GM10847 (cell line): ENCODE data around the gene IRAK1BP1.

Source experiments
- POLR2A ChIP-seq: IDR thresholded peaks from 2 replicates; pipeline ENCODE4 v1.6.1; 2011; ENCODE audit not compliant: insufficient read length; ENCODE audit errors: extremely low read depth

The IRAK1BP1 gene

DNA sequence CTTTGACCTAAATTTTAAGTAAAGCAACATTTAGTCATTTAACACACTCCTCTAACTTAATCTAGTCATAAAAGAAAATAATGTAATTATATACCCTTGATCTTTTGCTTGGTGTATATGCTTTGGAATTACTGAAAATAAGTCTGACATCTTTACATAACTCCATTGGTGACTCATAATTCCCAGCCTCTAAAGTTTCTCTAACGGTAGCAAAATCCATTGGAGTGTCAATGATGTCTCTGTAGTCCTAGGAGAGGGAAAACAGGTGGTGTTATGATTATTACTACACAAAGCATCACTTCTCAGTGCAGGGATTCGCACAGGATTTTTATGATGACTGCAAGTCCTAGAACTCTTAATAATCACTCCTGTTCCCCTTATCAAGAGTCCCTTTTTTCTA, 80.2 kb downstream of the IRAK1BP1 start:
- TF ChIP-seq POLR2A, result no peak

DNA sequence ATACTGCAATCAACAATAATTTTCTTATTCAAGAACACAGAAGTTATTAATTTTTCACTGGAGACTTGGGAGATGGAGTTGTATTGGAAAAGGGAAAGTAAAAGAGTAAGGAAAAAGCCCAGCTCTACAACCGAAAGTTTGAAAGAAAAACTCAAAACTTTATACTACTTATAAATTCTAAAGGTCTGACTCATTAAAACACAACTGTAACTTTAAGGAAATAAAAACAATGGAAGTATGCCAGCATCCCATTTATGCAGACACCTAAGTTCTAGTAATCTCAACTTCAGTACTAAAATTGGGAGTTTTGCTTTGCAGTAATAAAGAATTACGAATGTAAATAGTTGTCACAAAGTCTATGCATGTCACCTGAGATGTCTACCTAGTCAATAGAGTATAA, 80.6 kb downstream of the IRAK1BP1 start:
- no peak for TF ChIP-seq POLR2A

DNA sequence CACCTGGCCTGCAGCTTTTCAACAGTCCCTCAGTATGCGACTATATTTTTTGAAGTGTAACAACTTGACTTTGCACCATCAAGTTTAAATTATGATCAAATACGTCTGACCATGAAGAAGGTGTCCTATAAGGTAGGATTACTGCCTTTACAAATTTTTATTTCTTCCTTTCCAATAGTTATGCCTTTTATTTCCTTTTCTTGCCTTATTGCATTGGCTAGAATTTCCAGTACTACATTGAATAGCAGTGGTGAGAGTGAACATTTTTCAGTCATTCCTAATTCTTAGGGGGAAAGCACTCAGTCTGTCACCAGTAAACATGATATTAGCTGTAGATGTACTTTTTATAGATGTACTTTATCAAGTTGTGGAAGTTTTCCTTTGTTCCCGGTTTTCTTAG, 81.4 kb downstream of the IRAK1BP1 start:
- TF ChIP-seq POLR2A, result no peak

DNA sequence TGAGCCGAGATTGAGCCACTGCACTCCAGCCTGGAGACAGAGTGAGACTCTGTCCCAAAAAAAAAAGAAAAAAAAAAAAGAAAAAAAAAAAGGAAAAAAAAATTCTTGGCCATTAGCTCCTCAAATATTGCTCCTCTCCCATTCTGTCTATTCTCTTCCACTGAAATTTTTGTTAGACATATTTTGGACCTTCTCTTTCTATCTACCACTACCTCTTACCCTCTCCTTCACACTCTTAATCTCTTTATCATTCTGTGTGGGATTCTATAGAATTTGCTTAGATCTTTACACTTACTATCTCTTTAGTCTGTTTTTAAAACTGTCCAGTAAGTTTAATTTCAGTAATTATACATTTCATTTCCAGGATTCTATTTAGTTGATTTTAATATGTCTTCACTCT, 85.0 kb downstream of the IRAK1BP1 start:
- TF ChIP-seq POLR2A, result no peak
